Colonic mucosa (tissue), 4 donors: ENCODE measurements around the gene ARHGAP25. TPM values are rescaled to one million over a fixed set of nuclear protein-coding genes. Genes with fewer than 3 reads are reported as not detected.
A peak's percentile ranks its signal among the peaks of the same experiment; 100 is the strongest.

Source experiments
- DNase-seq: peaks from one replicate; pipeline ENCODE4 v3.0.0-alpha.2; 2020
- H3K27ac ChIP-seq: fragments of 200-600 bp; one replicate; pipeline ENCODE4 v1.8.0; 2021
- H3K27me3 ChIP-seq: fragments of 200-600 bp; one replicate; pipeline ENCODE4 v1.8.0; 2021
- H3K36me3 ChIP-seq: fragments of 200-600 bp; one replicate; pipeline ENCODE4 v1.8.0; 2021
- H3K4me1 ChIP-seq: fragments of 200-600 bp; one replicate; pipeline ENCODE4 v1.8.0; 2021; ENCODE audit warnings: mild to moderate bottlenecking
- H3K4me3 ChIP-seq: fragments of 200-600 bp; one replicate; pipeline ENCODE4 v1.8.0; 2021
- H3K9ac ChIP-seq, 2 donors: one replicate each; pipeline ENCODE4 v1.7.0; 2013; ENCODE audit warnings: control low read depth in 2 of 2, low read depth in 2 of 2, low read length in 2 of 2
- H3K9me3 ChIP-seq: fragments of 200-600 bp; one replicate; pipeline ENCODE4 v1.8.0; 2021
- intact Hi-C: fragments of 100-400 bp; cut with DNase I; formaldehyde crosslinking; loops from one replicate; pipeline ENCODE4 v1.14.1; 2022
- total RNA-seq, 2 donors: library from RNA; stranded (reverse); fragmentation: NEBNext Ultra II Directional in 1 of 2; extraction: Animal tissue kit (Norgen Biotek cat#: 25700) in 1 of 2; gene quantifications; one replicate each; pipeline ENCODE4 v1.2.1, GENCODE V29; 2021
- TF ChIP-seq, protein P1 (sequence below): fragments of 200-600 bp; IDR thresholded peaks from one replicate; pipeline ENCODE4 v1.8.0; 2022; ENCODE audit warnings: antibody characterized with exemption, mild to moderate bottlenecking
- donor health status: healthy.
- donor health status: DM: no; HTN: no; CAD: no.
- donor health status: DM: no; HTN: no; CAD: no.

ARHGAP25 gene
- total RNA-seq, 2 donors from 2014 or later = 3.6 to 3.7 TPM

DNA sequence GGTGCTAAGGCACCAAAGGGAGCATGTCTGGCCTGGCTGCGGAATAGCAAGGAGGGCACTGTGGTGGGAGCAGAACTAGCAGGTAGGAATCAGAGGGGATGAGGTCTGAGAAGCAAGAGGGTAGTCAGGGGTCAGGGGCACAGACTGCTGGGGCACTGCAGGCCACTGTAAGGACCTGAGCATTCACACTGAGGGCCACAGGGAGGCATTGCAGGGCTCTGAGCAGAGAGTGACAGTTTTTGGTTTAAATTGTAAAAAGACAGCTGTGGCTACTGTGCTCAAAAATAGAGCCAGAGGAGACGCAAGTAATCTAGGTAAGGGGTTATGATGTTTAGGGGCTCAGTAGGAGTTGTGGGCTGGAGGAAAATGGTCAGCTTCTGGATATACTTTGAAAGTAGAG is 41.5 kb downstream of the ARHGAP25 start:
- H3K4me3 ChIP-seq = no peak overlapping the region
- no peaks in the 10 kb centered on the region for H3K27me3 ChIP-seq
- no peak overlapping the region for H3K27ac ChIP-seq
- H3K36me3 ChIP-seq = no peaks in the 10 kb centered on the region
- H3K9me3 ChIP-seq = no peaks in the 10 kb centered on the region
- H3K9ac ChIP-seq = peak overlapping the region in 1 of 2 donors; percentile 14
- TF ChIP-seq, protein P1, sequence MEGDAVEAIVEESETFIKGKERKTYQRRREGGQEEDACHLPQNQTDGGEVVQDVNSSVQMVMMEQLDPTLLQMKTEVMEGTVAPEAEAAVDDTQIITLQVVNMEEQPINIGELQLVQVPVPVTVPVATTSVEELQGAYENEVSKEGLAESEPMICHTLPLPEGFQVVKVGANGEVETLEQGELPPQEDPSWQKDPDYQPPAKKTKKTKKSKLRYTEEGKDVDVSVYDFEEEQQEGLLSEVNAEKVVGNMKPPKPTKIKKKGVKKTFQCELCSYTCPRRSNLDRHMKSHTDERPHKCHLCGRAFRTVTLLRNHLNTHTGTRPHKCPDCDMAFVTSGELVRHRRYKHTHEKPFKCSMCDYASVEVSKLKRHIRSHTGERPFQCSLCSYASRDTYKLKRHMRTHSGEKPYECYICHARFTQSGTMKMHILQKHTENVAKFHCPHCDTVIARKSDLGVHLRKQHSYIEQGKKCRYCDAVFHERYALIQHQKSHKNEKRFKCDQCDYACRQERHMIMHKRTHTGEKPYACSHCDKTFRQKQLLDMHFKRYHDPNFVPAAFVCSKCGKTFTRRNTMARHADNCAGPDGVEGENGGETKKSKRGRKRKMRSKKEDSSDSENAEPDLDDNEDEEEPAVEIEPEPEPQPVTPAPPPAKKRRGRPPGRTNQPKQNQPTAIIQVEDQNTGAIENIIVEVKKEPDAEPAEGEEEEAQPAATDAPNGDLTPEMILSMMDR = no peak
- intact Hi-C loops = no loop called here
- H3K4me1 ChIP-seq = peaks cover 6% of the 10 kb centered on the region
- no peak for DNase-seq

GRCh38 chr2:68779595-68779994 is 45.0 kb downstream of the ARHGAP25 start:
- no peak overlapping the region for H3K27ac ChIP-seq
- H3K4me3 ChIP-seq = no peak overlapping the region
- TF ChIP-seq, protein P1 = no peak
- no peak overlapping the region for H3K9ac ChIP-seq
- intact Hi-C loops = no loop called here
- no peaks in the 10 kb centered on the region for H3K27me3 ChIP-seq
- no peak for DNase-seq
- H3K9me3 ChIP-seq = no peaks in the 10 kb centered on the region
- no peaks in the 10 kb centered on the region for H3K4me1 ChIP-seq
- H3K36me3 ChIP-seq = no peaks in the 10 kb centered on the region

GRCh38 chr2:68784188-68784587 is 49.6 kb downstream of the ARHGAP25 start:
- Histone ChIP-seq H3K4me3 (no peak overlapping the region), H3K9me3 (no peaks in the 10 kb centered on the region), H3K27ac (no peak overlapping the region), H3K4me1 (no peaks in the 10 kb centered on the region), H3K9ac (no peak overlapping the region), H3K27me3 (no peaks in the 10 kb centered on the region), H3K36me3 (no peaks in the 10 kb centered on the region)
- no peak for DNase-seq
- TF ChIP-seq, protein P1 = no peak
- intact Hi-C loops = no loop called here

DNA sequence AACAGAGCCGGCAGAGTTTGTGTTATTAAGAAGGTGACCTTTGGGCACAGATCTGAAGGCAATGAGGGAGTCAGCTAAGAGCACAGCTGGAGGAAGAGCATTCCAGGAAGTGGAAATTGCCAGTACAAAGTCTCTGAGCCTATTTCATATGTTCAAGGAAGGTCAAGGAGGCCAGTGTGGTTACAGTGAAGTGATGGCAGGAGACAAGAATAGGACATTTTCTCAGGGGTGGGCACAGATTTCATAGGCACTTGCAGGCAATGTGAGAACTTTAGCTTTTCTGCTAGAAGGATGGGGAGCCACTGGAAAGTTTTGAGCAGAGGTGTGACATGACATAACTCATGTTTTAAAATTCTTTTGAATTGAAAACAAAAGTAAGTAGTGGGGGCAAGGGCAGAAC is 50.3 kb downstream of the ARHGAP25 start:
- Histone ChIP-seq H3K4me3 (no peak overlapping the region), H3K27me3 (no peaks in the 10 kb centered on the region), H3K27ac (no peak overlapping the region), H3K9me3 (no peaks in the 10 kb centered on the region), H3K36me3 (no peaks in the 10 kb centered on the region), H3K4me1 (no peaks in the 10 kb centered on the region), H3K9ac (no peak overlapping the region)
- DNase-seq = no peak
- TF ChIP-seq, protein P1 = no peak
- intact Hi-C loops = no loop called here

DNA sequence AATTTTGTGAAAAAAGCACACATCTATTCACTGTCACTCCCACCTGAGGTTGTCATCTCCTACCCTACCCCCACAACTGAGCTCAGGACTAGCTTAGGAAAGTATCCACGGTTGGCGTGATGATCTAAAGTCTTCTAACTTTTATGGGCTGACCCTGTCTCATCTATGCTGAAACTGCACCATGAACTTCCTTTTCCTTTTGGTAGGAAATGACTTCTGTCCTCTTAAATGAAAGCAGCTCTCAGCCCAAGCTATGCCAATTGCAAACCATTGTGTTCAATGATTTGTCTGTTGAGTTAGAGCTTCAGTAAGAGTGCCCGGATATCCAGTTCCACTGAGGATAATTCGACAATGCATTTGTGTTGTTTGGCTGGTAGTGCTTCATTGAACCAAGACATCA is 52.7 kb downstream of the ARHGAP25 start:
- Histone ChIP-seq H3K9me3 (no peaks in the 10 kb centered on the region), H3K4me1 (no peaks in the 10 kb centered on the region), H3K36me3 (no peaks in the 10 kb centered on the region), H3K9ac (no peak overlapping the region), H3K27ac (no peak overlapping the region), H3K27me3 (no peaks in the 10 kb centered on the region), H3K4me3 (no peak overlapping the region)
- no peak for DNase-seq
- intact Hi-C loops = no loop called here
- TF ChIP-seq, protein P1 = no peak

- intact Hi-C loops = no loop called here
- TF ChIP-seq, protein P1 = no peak
- Histone ChIP-seq H3K4me1 (no peaks in the 10 kb centered on the region), H3K27ac (no peak overlapping the region), H3K36me3 (no peaks in the 10 kb centered on the region), H3K4me3 (no peak overlapping the region), H3K9ac (no peak overlapping the region), H3K27me3 (no peaks in the 10 kb centered on the region), H3K9me3 (no peaks in the 10 kb centered on the region)
- DNase-seq = no peak
Measured at GRCh38 chr2:68789603-68790002, 55.0 kb downstream of the ARHGAP25 start.
